NCI-H2196 (cell line): ENCODE results near the gene CALML4.
"Not testable (repeated sequence)": the region's sequence is repeated elsewhere in the genome, so short reads cannot be mapped to it uniquely, and the experiment has no call there.

Source experiments
- DNase-seq: peaks from one replicate; lab custom pipeline; 2025; ENCODE audit not compliant: unreplicated experiment; lab: John Stamatoyannopoulos, UW

Gene CALML4

DNA sequence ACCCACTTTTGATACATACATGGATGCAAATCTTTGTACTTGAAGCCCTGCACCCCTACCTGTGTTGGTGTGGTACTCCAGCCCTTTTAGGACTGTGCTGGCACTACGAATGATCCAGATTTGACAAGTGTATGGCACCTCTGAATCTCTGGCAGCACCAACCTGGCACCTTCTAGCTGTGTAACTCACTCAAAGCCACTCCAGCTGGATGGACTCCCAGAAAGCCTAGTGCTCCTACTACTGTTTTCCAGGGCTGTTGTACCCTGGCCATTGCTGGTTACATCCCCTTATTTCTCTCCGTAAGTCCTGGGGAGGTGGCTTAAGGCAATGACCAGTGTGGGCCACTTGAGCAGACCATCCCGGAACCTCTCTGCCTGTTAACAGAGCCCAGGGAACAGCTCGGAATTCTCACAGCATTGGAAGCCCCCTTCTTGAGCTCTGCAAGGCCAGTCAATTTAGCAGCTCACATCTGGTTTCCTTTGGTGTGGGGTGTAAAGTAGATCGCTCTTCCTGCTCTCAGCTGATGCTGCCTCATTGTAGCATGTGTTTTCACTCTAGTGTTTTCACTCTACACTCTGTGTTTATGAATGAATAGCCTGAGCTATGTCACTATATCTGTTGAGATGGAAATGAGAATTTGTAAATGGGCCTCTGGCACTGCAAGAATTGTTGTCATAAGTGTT, 12.2 kb downstream of the CALML4 start:
- no peak for DNase-seq

DNA sequence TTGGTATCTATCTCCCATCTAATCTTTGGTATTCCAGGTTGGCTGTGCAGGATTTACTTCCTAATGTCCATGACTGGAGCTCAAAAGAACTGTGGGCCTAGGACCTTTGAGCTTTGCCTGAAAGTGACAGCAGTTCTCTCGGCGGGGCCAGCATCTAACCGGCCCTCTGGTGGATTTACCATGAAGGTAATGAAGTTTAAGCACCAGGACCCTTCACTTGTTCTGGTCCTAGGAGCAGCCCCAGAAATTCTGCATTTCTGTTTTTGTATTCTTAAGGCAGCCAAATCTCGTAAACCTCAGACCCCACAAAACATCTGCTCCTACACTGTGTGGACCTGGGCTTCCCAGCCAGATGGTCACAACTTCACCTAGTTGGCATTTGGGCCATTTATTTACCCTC, 13.0 kb downstream of the CALML4 start:
- no peak for DNase-seq

GRCh38 chr15:68191555-68191954, 13.6 kb downstream of the CALML4 start:
- no peak for DNase-seq

DNA sequence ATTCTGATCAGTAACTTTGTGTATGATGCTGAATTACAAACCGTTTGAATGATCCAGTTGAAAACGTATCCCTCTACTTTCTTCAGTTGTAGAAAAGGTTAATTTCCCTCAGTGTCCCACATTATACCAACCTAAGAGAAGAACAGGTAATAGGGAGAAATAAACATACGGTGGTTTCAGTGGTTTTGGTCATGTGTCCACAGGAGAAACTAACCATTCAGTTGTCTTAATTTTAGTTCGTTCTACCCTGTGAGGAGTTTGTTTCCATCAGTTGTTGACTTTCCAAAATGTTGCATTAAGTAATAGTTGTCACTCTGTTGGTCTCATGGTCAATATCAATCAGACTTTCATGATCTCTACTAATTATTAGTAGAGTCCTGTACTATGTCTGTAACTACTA, 15.1 kb downstream of the CALML4 start:
- no peak for DNase-seq

DNA sequence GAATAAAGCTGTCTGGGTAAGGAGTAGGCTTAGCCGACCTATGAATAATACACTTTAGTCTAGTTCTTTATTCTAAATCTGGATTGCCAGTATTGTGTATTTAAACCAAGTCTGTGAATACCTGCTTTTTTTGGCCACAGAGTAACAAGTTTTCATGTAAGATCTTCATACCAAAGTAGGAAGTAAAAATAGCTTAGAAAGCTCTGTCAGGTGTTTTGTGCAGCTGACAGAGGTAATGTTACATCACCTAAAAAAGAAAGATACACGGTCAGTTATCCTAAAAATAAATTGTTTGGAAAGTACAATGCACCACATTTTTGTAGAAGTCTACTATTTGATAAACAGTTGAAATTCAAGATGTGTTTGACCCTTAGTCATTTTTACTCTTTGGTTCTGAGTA, 16.5 kb downstream of the CALML4 start:
- no peak for DNase-seq

- DNase-seq = peak; percentile 56
Observed at GRCh38 chr15:68187559-68187958, 17.6 kb downstream of the CALML4 start.

DNA sequence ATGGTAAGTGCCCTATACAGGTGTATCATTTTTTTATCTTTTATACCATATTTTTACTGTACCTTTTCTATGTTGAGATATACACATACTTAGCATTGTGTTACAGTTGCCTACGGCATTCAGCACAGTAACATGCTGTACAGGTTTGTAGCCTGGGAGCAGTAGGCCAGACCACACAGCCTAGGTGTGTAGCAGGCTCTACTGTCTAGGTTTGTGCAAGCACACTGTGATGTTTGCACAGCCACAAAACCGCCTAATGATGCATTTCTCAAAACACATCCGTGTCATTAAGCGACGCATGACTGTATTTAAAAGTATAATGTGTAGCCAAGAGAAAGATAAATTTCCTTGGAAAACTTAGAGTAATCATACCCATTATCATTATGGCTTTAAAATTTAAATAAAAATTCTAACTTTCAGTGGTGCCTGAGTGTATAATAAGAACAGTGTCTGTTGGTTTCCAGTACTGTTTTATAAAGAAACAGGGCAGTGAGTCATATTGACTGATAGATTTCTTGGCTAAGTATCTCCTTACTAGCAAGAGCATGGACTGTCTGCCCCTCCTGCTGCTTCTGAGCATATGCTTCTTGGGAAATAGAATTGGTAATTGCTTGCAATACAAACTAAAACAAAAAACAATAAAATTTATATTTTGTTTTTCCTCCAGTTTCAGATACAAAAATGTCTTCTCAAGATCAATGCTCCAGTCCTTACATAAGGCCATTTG, 18.3 kb downstream of the CALML4 start:
- DNase-seq = no peak

GRCh38 chr15:68184616-68185480, 20.3 kb downstream of the CALML4 start:
- DNase-seq = no peak

DNA sequence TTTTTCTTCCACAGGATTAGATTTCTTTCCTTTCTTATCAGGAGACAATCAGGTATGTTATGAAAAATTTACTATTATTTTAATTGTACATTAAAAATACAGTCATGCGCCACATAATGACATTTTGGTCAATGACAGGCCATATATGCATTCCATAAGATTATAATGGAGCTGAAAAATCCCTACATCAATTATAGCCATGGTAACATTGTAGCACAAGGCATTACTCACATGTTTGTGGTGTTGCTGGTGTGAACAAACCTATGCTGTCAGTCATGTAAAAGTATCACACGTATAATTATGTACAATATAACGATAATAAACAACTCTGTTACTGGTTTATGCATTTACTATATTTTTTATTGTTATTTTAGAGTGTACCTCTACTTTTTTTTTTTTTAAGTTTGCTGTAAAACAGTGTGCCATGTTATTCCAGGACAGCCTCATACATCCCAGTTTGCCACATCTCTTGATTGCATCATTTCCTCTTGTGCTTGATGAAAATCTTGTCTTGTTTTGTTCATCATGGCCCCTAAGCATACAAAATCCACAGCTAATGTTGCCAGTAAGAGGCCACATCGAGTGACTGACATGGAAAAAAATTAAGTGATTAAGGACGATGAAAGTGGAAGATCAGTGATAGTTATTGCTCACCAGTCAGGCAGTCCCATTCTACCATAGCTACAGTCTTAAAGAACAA, 21.4 kb downstream of the CALML4 start:
- DNase-seq = no peak

DNA sequence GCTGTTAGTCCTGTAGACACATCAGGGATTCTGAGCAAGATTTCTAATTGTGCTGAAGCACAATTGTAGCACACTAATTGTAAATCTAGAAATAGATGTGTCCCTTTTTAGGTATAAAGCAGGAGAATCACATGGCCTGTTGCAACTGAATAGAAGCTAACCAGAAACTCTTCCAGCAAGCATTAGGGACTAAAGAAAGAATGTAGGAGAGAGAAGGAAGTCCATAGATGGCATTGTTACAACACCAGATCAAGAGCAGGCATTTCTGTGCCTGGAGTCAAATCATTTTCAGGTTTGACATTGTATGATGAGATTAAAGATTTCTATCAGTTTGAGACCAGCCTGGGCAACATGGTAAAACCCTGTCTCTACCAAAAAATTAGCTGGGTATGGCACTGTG, 27.4 kb downstream of the CALML4 start:
- DNase-seq = no peak

DNA sequence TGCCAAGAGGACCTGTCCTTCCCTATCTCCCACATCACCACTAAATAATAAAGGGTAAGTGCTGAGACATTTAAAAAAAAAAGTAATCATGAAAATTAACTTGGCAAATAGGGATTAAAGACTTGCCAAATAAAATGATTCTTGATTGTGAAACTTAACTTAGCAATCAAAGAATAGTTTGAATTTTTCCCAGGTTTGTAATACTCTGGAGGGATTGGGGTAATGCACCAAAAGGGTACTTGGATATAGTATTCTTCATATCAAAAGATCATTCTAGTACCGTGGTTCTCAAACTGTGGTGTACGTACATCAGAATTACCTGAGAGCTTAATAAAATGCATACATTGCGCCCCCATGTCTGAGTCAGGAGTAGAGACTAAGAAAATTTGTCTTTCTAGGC, 28.5 kb downstream of the CALML4 start:
- DNase-seq = no peak

DNA sequence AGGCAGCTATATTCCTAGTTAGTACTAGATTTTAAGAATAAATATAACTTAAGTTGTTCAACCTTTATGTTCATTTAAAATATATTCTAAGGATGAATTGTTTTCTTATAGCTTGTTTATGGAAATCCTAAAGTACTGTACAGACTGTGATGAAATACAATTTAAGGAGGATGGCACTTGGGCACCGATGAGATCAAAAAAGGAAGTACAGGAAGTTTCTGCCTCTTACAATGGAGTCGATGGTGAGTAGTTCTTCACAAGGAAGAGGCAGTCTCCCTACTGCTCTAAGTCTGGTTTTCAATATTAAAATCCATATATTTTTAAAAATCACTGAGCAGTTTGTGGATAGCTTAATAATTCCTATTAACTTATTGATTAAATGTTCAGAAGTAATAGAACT, 29.6 kb downstream of the CALML4 start:
- no peak for DNase-seq

DNA sequence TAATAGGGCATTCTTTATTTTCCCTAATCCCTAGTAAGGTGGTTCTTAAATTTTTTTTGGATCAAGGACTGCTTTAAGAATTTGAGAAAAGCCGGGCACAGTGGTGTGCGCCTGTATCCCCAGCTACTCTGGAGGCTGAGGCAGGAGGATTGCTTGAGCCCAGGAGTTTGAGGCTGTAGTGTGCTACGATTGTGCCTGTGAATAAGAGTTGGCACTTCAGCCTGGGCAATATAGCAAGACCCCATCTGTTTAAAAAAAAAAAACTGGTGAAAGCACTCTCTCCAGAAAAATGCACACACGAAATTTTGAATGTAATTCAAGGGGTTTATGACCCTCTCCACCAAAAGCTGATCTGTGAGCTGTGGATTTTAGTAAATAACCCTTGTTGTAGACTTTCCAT, 32.0 kb downstream of the CALML4 start:
- no peak for DNase-seq

GRCh38 chr15:68172037-68172436, 33.1 kb downstream of the CALML4 start:
- not testable (repeated sequence) for DNase-seq

DNA sequence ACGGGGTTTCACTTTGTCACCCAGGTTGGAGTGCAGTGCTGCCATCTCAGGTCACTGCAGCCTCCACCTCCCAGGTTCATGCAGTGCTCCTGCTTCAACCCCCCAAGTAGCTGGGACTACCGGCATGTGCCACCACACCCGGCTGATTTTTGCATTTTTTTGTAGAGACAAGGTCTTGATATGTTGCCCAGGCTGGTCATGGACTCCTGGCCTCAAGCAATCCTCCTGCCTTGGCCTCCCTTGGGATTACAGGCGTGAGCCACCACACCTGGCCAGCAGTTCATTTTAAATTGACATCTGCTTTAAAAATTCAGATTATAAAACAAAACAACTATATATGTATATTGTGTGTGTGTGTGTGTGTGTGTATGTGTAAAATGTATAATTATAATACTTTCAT, 38.3 kb downstream of the CALML4 start:
- DNase-seq = no peak

GRCh38 chr15:68163191-68163590, 41.9 kb downstream of the CALML4 start:
- no peak for DNase-seq

- no peak for DNase-seq
Observed at GRCh38 chr15:68158046-68158628, 47.0 kb downstream of the CALML4 start.

GRCh38 chr15:68157074-68157473, 48.1 kb downstream of the CALML4 start:
- no peak for DNase-seq

DNA sequence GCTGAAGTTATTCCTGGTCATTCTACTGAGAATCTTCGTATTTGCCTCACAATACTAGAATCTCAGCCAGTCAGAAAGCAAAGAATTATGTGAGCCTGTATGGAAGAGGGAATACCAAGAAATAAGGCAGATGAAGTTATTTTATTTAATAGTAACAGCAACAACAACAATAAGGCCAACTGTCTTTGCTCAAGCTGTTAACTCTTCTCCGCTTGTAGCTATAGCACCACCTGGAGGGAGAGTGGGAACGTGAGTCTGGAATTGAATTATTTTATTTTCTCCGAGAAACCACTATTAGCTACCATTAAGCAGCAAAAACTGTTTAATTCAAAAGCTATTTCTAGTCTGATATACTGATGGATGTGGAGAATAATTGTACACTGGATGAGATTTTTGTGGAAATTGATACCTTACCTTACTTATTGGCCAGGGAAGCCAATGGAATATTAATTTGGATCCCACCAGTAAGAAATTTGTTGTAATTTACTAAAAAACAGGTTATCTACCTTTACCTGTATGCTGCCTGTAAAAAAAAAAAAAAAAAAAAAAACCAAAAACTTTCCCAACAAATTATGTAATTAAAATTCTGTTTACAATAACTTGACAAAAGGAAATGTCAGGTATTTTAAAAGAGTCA, 50.1 kb downstream of the CALML4 start:
- peak; percentile 52 for DNase-seq

- DNase-seq = no peak
Observed at GRCh38 chr15:68152342-68152741, 52.8 kb downstream of the CALML4 start.
